IMR-90 (cell line): ENCODE results near the gene CAMTA1. TPM values are rescaled to one million over a fixed set of nuclear protein-coding genes. Genes with fewer than 3 reads are reported as not detected.

ENCODE experiments used
- ATAC-seq: fragments of 200-7000 bp; cut with Tn5 transposase; 2 replicates; pipeline ENCODE4 v1.9.1; 2020; ENCODE audit warnings: low read depth, mild to moderate bottlenecking, moderate library complexity
- BruUV-seq: library from RNA; stranded (reverse); fragments of 400-500 nt; replicated peaks from 2 replicates; lab custom pipeline; 2021; lab: Mats Ljungman, UMichigan
- CTCF ChIA-PET: fragments of 300-600 bp; formaldehyde crosslinking; extraction: SDS; loops from one replicate; lab custom pipeline; 2021; ENCODE audit warnings: antibody characterized with exemption; lab: Yijun Ruan, JAX
- POLR2A ChIA-PET: fragments of 300-600 bp; sonication (Branson Sonifier 250); formaldehyde crosslinking; loops from one replicate; lab custom pipeline; 2022; ENCODE audit warnings: antibody characterized with exemption; ENCODE audit not compliant: unreplicated experiment; lab: Charles Lee
- DNase-seq: peaks from one replicate; pipeline ENCODE4 v3.0.0; 2013
- H2AFZ ChIP-seq: replicated peaks from 2 replicates; pipeline ENCODE3; 2013; ENCODE audit warnings: low read length, mild to moderate bottlenecking; ENCODE audit not compliant: poor library complexity
- H2AK5ac ChIP-seq: 2 replicates; pipeline ENCODE4 v1.6.1; 2013; ENCODE audit warnings: low read depth, low read length, inconsistent platforms
- H2AK9ac ChIP-seq: replicated peaks from 2 replicates; pipeline ENCODE3; 2013; ENCODE audit warnings: mild to moderate bottlenecking, low read depth, low read length, moderate library complexity; ENCODE audit not compliant: poor library complexity
- H2BK120ac ChIP-seq: 2 replicates; pipeline ENCODE4 v1.6.1; 2013; ENCODE audit warnings: low read depth, low read length, inconsistent platforms
- H2BK15ac ChIP-seq: 3 replicates; pipeline ENCODE4 v1.6.1; 2013; ENCODE audit warnings: low read depth, low read length, inconsistent platforms
- H2BK20ac ChIP-seq: 2 replicates; pipeline ENCODE4 v1.6.1; 2013; ENCODE audit warnings: low read depth, mild to moderate bottlenecking, inconsistent platforms, low read length, moderate library complexity
- H2BK5ac ChIP-seq: 2 replicates; pipeline ENCODE4 v1.6.1; 2013; ENCODE audit warnings: mild to moderate bottlenecking, low read depth, low read length, inconsistent platforms; ENCODE audit not compliant: poor library complexity, severe bottlenecking
- H3K14ac ChIP-seq: replicated peaks from 2 replicates; pipeline ENCODE4 v1.6.1; 2013; ENCODE audit warnings: low read depth, low read length, inconsistent platforms
- H3K18ac ChIP-seq: 2 replicates; pipeline ENCODE4 v1.6.1; 2013; ENCODE audit warnings: low read depth, low read length, control low read depth
- H3K23ac ChIP-seq: 2 replicates; pipeline ENCODE4 v1.6.1; 2013; ENCODE audit warnings: low read depth, low read length, inconsistent platforms
- H3K27ac ChIP-seq: 2 replicates; pipeline ENCODE4 v1.5.1; 2013; ENCODE audit warnings: mild to moderate bottlenecking, control low read depth, low read length; ENCODE audit not compliant: insufficient read depth
- H3K27me3 ChIP-seq: 2 replicates; pipeline ENCODE4 v1.6.1; 2013; ENCODE audit warnings: low read length; ENCODE audit not compliant: control insufficient read depth, insufficient read depth
- H3K36me3 ChIP-seq: 2 replicates; pipeline ENCODE4 v1.6.1; 2013; ENCODE audit warnings: low read length, mixed read lengths; ENCODE audit not compliant: control insufficient read depth, insufficient read depth
- H3K4ac ChIP-seq: 2 replicates; pipeline ENCODE4 v1.6.1; 2013; ENCODE audit warnings: low read depth, low read length, inconsistent platforms
- H3K4me1 ChIP-seq: 2 replicates; pipeline ENCODE4 v1.6.1; 2013; ENCODE audit warnings: low read length, mixed read lengths; ENCODE audit not compliant: control insufficient read depth, insufficient read depth
- H3K4me2 ChIP-seq: 2 replicates; pipeline ENCODE4 v1.6.1; 2013; ENCODE audit warnings: low read depth, mild to moderate bottlenecking, control low read depth, low read length, moderate library complexity
- H3K4me3 ChIP-seq: 2 replicates; pipeline ENCODE4 v1.5.1; 2013; ENCODE audit warnings: low read depth, mild to moderate bottlenecking, control low read depth, low read length, moderate library complexity; ENCODE audit not compliant: insufficient read depth
- H3K56ac ChIP-seq: 2 replicates; pipeline ENCODE4 v1.6.1; 2013; ENCODE audit warnings: low read length, inconsistent platforms; ENCODE audit not compliant: insufficient read depth; ENCODE audit errors: extremely low read depth
- H3K79me1 ChIP-seq, 2 experiments: 2 replicates each; pipeline ENCODE4 v1.6.1; 2013; ENCODE audit warnings: low read length in 2 of 2, inconsistent platforms in 1 of 2, low read depth in 1 of 2
- H3K9ac ChIP-seq: 2 replicates; pipeline ENCODE4 v1.6.1; 2013; ENCODE audit warnings: low read depth, low read length, control low read depth
- H3K9me1 ChIP-seq: 2 replicates; pipeline ENCODE4 v1.6.1; 2013; ENCODE audit warnings: low read length, inconsistent platforms; ENCODE audit not compliant: insufficient read depth
- H3K9me3 ChIP-seq: 2 replicates; pipeline ENCODE4 v1.6.1; 2013; ENCODE audit warnings: low read length; ENCODE audit not compliant: control insufficient read depth, insufficient read depth
- H4K20me1 ChIP-seq: 2 replicates; pipeline ENCODE4 v1.6.1; 2013; ENCODE audit warnings: low read length, inconsistent platforms; ENCODE audit not compliant: insufficient read depth
- H4K5ac ChIP-seq: 2 replicates; pipeline ENCODE4 v1.6.1; 2013; ENCODE audit warnings: mild to moderate bottlenecking, low read depth, low read length, control low read depth
- H4K8ac ChIP-seq, 2 experiments: 2 replicates each; pipeline ENCODE4 v1.6.1; 2013; ENCODE audit warnings: low read depth in 2 of 2, low read length in 2 of 2, control low read depth in 1 of 2, inconsistent platforms in 1 of 2
- H4K91ac ChIP-seq: 2 replicates; pipeline ENCODE4 v1.6.1; 2013; ENCODE audit warnings: low read depth, low read length, inconsistent platforms; ENCODE audit not compliant: insufficient read depth
- BHLHE40 ChIP-seq: fragments of 150-350 bp; IDR thresholded peaks from 2 replicates; pipeline ENCODE4 v1.6.1; 2016; ENCODE audit warnings: mild to moderate bottlenecking, low read depth, low read length
- CEBPB ChIP-seq: IDR thresholded peaks from 2 replicates; pipeline ENCODE4 v1.6.1; 2012; ENCODE audit warnings: low read depth, low read length, improper control_type of control experiment
- CTCF ChIP-seq: conservative IDR thresholded peaks from 2 replicates; pipeline ENCODE4 v1.5.1; 2012; ENCODE audit warnings: mild to moderate bottlenecking, low read depth, low read length, improper control_type of control experiment
- ELK1 ChIP-seq: fragments of 150-350 bp; IDR thresholded peaks from 2 replicates; pipeline ENCODE4 v1.6.1; 2016; ENCODE audit warnings: low read depth, mild to moderate bottlenecking, low read length, moderate library complexity, borderline replicate concordance
- FOS ChIP-seq: fragments of 150-350 bp; IDR thresholded peaks from 2 replicates; pipeline ENCODE4 v1.6.1; 2016; ENCODE audit warnings: low read depth, low read length
- MXI1 ChIP-seq: IDR thresholded peaks from 2 replicates; pipeline ENCODE4 v1.6.1; 2012; ENCODE audit warnings: low read depth, mild to moderate bottlenecking, low read length, moderate library complexity, borderline replicate concordance
- NFE2L2 ChIP-seq: fragments of 150-350 bp; IDR thresholded peaks from 2 replicates; pipeline ENCODE4 v1.6.1; 2016; ENCODE audit warnings: low read depth, mild to moderate bottlenecking, low read length
- RAD21 ChIP-seq: IDR thresholded peaks from 2 replicates; pipeline ENCODE4 v1.6.1; 2012; ENCODE audit warnings: low read length, improper control_type of control experiment
- RCOR1 ChIP-seq: IDR thresholded peaks from 2 replicates; pipeline ENCODE4 v1.6.1; 2012; ENCODE audit warnings: mild to moderate bottlenecking, low read length, improper control_type of control experiment; ENCODE audit not compliant: insufficient replicate concordance
- RFX5 ChIP-seq: IDR thresholded peaks from 2 replicates; pipeline ENCODE4 v1.8.0; 2012; ENCODE audit warnings: low read depth, mild to moderate bottlenecking, low read length, moderate library complexity
- SMC3 ChIP-seq: fragments of 150-350 bp; IDR thresholded peaks from 2 replicates; pipeline ENCODE4 v1.6.1; 2016; ENCODE audit warnings: low read depth, mild to moderate bottlenecking, antibody characterized with exemption, low read length, moderate library complexity
- USF2 ChIP-seq: fragments of 150-350 bp; IDR thresholded peaks from 2 replicates; pipeline ENCODE4 v1.6.1; 2017; ENCODE audit warnings: mild to moderate bottlenecking, antibody characterized with exemption, low read length, low read depth
- WGBS, 2 experiments: methylation state at CpG; one replicate each; pipeline versions ENCODE4 v1.1.5 to v1.1.7; 2013; ENCODE audit warnings: missing lambda C conversion rate in 2 of 2; ENCODE audit not compliant: insufficient read length in 1 of 2; ENCODE audit errors: extremely low coverage in 2 of 2; 5-methylcytosine and 5-hydroxymethylcytosine counted together
- dilution Hi-C: fragments of 300-500 bp; cut with HindIII; formaldehyde crosslinking; loops from one replicate; pipeline ENCODE4 v1.14.3; 2018; ENCODE audit warnings: low sequenced_read_pairs; ENCODE audit not compliant: unreplicated experiment
- in situ Hi-C: fragments of 300-500 bp; cut with MboI; formaldehyde crosslinking; loops from 3 replicates; pipeline ENCODE4 v1.14.3; 2019; ENCODE audit warnings: low sequenced_read_pairs, inconsistent platforms, mixed read lengths
- intact Hi-C: fragments of 100-400 bp; cut with micrococcal nuclease; formaldehyde crosslinking; loops from 2 replicates; pipeline ENCODE4 v1.10.0; 2022
- polyA plus RNA-seq, 3 experiments: library from polyadenylated mRNA; depleted of rRNA; stranded (reverse); fragments of >200 nt; gene quantifications; 2 replicates each; pipeline ENCODE4 v1.2.3, GENCODE V29; 2012; ENCODE audit warnings: low replicate concordance in 1 of 3
- total RNA-seq: library from RNA; depleted of rRNA; stranded (reverse); fragments of >200 nt; gene quantifications from 2 replicates; pipeline ENCODE4 v1.2.3, GENCODE V29; 2012

CAMTA1 gene
- total and polyA plus RNA-seq, 2 of the 4 experiments (the other 2 are of a cell fraction) = 35.5 to 74.3 TPM

GRCh38 chr1:7089497-7089896 is 304.2 kb downstream of the CAMTA1 start:
- Histone ChIP-seq H2BK120ac (no peak overlapping the region), H3K14ac (no peak overlapping the region), H4K91ac (no peak overlapping the region), H3K4me3 (no peak overlapping the region), H3K18ac (no peak overlapping the region), H2AK5ac (no peak overlapping the region), H4K5ac (no peak overlapping the region), H2BK15ac (no peak overlapping the region), H2AK9ac (no peak overlapping the region), H3K27me3 (peaks cover 47% of the 10 kb centered on the region), H3K4ac (no peak overlapping the region), H3K23ac (no peak overlapping the region), H4K20me1 (no peaks in the 10 kb centered on the region), H4K8ac (no peak overlapping the region), H3K4me2 (no peak overlapping the region), H3K4me1 (no peaks in the 10 kb centered on the region), H3K36me3 (no peaks in the 10 kb centered on the region), H2BK5ac (no peak overlapping the region), H3K9ac (no peak overlapping the region), H3K79me1 (no peaks in the 10 kb centered on the region), H3K9me3 (no peaks in the 10 kb centered on the region; the same call in 1 of the 2 replicates), H2BK20ac (no peak overlapping the region), H3K27ac (no peak overlapping the region), H3K9me1 (no peaks in the 10 kb centered on the region), H2AFZ (no peak overlapping the region), H3K56ac (no peak overlapping the region)
- WGBS, 2 experiments = 19% methylated on average over 2 of the region's 5 CpGs; no CpG with 5 or more reads in 1 of the 2 experiments
- ATAC-seq = no peak
- BruUV-seq = no TSS peak
- CTCF ChIA-PET = no interaction called here
- DNase-seq = no peak
- intact Hi-C loops (no loop called here), dilution Hi-C loops (no loop called here), in situ Hi-C loops (no loop called here)
- POLR2A ChIA-PET = no interaction called here
- no peak for TF ChIP-seq CEBPB
- no peak for TF ChIP-seq NFE2L2
- no peak for TF ChIP-seq CTCF
- TF ChIP-seq USF2 = no peak
- no peak for TF ChIP-seq ELK1
- TF ChIP-seq RFX5 = no peak
- TF ChIP-seq SMC3 = no peak
- TF ChIP-seq FOS = no peak
- TF ChIP-seq BHLHE40 = no peak
- TF ChIP-seq MXI1 = no peak
- no peak for TF ChIP-seq RAD21
- no peak for TF ChIP-seq RCOR1
